ENCODE measurements around the gene EPX. TPM values are rescaled to one million over a fixed set of nuclear protein-coding genes. Genes with fewer than 3 reads are reported as not detected.

EPX gene
- total RNA-seq, 1 experiment from 2014 or later, result not detected

- BruUV-seq (replicated peaks), result no TSS peak
- POLR2A ChIA-PET, result no interaction called here
Observed at GRCh38 chr17:58246781-58247180, 54.3 kb downstream of the EPX start.

GRCh38 chr17:58247511-58248363 is 55.2 kb downstream of the EPX start:
- BruUV-seq (replicated peaks), result no TSS peak
- no peak for DNase-seq (ENCODE audit: low read depth, low spot score)
- H3K9me3 ChIP-seq (ENCODE audit: control insufficient read depth in 1 of 2, insufficient read depth in 1 of 2, low read depth in 1 of 2, low read length in 2 of 2), result no peaks in the 10 kb centered on the region
- ChIA-PET RAD21 (ENCODE audit: low non-redundant PET in 1 of 2, low total read pairs in 2 of 2, uncharacterized antibody in 2 of 2, unreplicated experiment in 2 of 2) (no interaction called here), POLR2A (no interaction called here), CTCF (interaction anchor here (1.9 kb wide), 1 partner anchor 48 kb away, joined by 7 read pairs; no protein-coding TSS in a partner anchor)
- no peak overlapping the region for H2AFZ ChIP-seq (ENCODE audit: low read depth, low read length, poor library complexity, severe bottlenecking)
- peaks cover 10% of the 10 kb centered on the region; the same call in 1 of the 2 replicates for H3K27me3 ChIP-seq (ENCODE audit: insufficient read depth, low read length)
- no peaks in the 10 kb centered on the region for H4K20me1 ChIP-seq (ENCODE audit: insufficient read depth)
- H3K79me2 ChIP-seq (ENCODE audit: insufficient read depth, low read length), result no peaks in the 10 kb centered on the region
- H3K27ac ChIP-seq (ENCODE audit: low read depth, low read length), result no peak overlapping the region
- H3K36me3 ChIP-seq (ENCODE audit: control insufficient read depth in 1 of 2, insufficient read depth in 2 of 2, low read length in 2 of 2), result no peaks in the 10 kb centered on the region
- H3K4me3 ChIP-seq (replicated peaks in 1 of 2; ENCODE audit: low read depth in 1 of 2, low read length in 2 of 2), result no peak overlapping the region
- no peak overlapping the region for H3K9ac ChIP-seq (ENCODE audit: low read length)
- H3K9me2 ChIP-seq (ENCODE audit: insufficient read depth), result no peaks in the 10 kb centered on the region
- H3K4me2 ChIP-seq (ENCODE audit: low read length), result no peak overlapping the region
- intact Hi-C loops (cut with micrococcal nuclease), result loop anchor here (2.0 kb wide), 1 partner anchor 199 kb away; no protein-coding TSS in a partner anchor
- no peak for ATAC-seq
- peaks cover 0 to 6% of the 10 kb centered on the region in 2 experiments; a peak in 1 of 4 replicates for H3K4me1 ChIP-seq (ENCODE audit: control insufficient read depth in 1 of 2, insufficient read depth in 2 of 2, low read length in 2 of 2)
- TF ChIP-seq SIN3A (IDR thresholded peaks at IDR 0.05; ENCODE audit: low read depth) (no peak), ZFX (IDR thresholded peaks at IDR 0.05) (no peak), CEBPB (IDR thresholded peaks at IDR 0.05; ENCODE audit: low read depth) (no peak), EGR1 (IDR thresholded peaks at IDR 0.05; ENCODE audit: low read depth) (no peak), JUND (IDR thresholded peaks at IDR 0.05) (no peak), SP1 (IDR thresholded peaks at IDR 0.05; ENCODE audit: low read depth) (no peak), ZBTB33 (IDR thresholded peaks at IDR 0.05; ENCODE audit: extremely low read depth, insufficient replicate concordance, low read length) (no peak), CBX3 (IDR thresholded peaks at IDR 0.05; ENCODE audit: low read depth) (no peak), MAX (IDR thresholded peaks at IDR 0.05) (no peak)

More at GRCh38 chr17:58246781-58247180, 54.3 kb downstream of the EPX start:
- no peaks in the 10 kb centered on the region for H3K9me2 ChIP-seq (ENCODE audit: insufficient read depth)
- H3K9me3 ChIP-seq (ENCODE audit: control insufficient read depth in 1 of 2, insufficient read depth in 1 of 2, low read depth in 1 of 2, low read length in 2 of 2), result no peaks in the 10 kb centered on the region
- no peaks in the 10 kb centered on the region for H3K36me3 ChIP-seq (ENCODE audit: control insufficient read depth in 1 of 2, insufficient read depth in 2 of 2, low read length in 2 of 2)
- DNase-seq (ENCODE audit: low read depth, low spot score), result no peak
- no peak for ATAC-seq
- RAD21 ChIA-PET (ENCODE audit: low non-redundant PET in 1 of 2, low total read pairs in 2 of 2, uncharacterized antibody in 2 of 2, unreplicated experiment in 2 of 2), result no interaction called here
- CTCF ChIA-PET, result interaction anchor here (1.3 to 1.9 kb wide), 2 partner anchors 10 to 47 kb away, joined by 4 to 7 read pairs; no protein-coding TSS in a partner anchor
- H2AFZ ChIP-seq (ENCODE audit: low read depth, low read length, poor library complexity, severe bottlenecking), result no peak overlapping the region
- H3K4me3 ChIP-seq (replicated peaks in 1 of 2; ENCODE audit: low read depth in 1 of 2, low read length in 2 of 2), result no peak overlapping the region
- peaks cover 0 to 6% of the 10 kb centered on the region in 2 experiments; a peak in 1 of 4 replicates for H3K4me1 ChIP-seq (ENCODE audit: control insufficient read depth in 1 of 2, insufficient read depth in 2 of 2, low read length in 2 of 2)
- H3K27ac ChIP-seq (ENCODE audit: low read depth, low read length), result no peak overlapping the region
- peaks cover 20% of the 10 kb centered on the region for H3K27me3 ChIP-seq (ENCODE audit: insufficient read depth, low read length)
- no peak for TF ChIP-seq JUND (IDR thresholded peaks at IDR 0.05)
- no peak for TF ChIP-seq POLR2AphosphoS5 (IDR thresholded peaks at IDR 0.05; ENCODE audit: low read depth, low read length)
- no peak for TF ChIP-seq RAD21 (IDR thresholded peaks at IDR 0.05; ENCODE audit: low read depth)
- no peak for TF ChIP-seq ATF3 (IDR thresholded peaks at IDR 0.05)
- TF ChIP-seq MAX (IDR thresholded peaks at IDR 0.05), result no peak
- no peak for TF ChIP-seq YY1 (IDR thresholded peaks at IDR 0.05; ENCODE audit: extremely low read depth, insufficient replicate concordance, low read depth, low read length)
- H3K79me2 ChIP-seq (ENCODE audit: insufficient read depth, low read length), result no peaks in the 10 kb centered on the region
- no peaks in the 10 kb centered on the region for H4K20me1 ChIP-seq (ENCODE audit: insufficient read depth)
- no peak overlapping the region for H3K9ac ChIP-seq (ENCODE audit: low read length)
- no peak overlapping the region for H3K4me2 ChIP-seq (ENCODE audit: low read length)
- intact Hi-C loops (cut with micrococcal nuclease), result no loop called here
